GM20000 (cell line): ENCODE results near the gene VWF.

Source experiments
- DNase-seq: peaks from one replicate; pipeline ENCODE4 v3.0.0; 2012; ENCODE audit warnings: low spot score
- TF ChIP-seq, protein P1 (sequence below): IDR thresholded peaks from 2 replicates; pipeline ENCODE4 v1.5.1; 2012; ENCODE audit warnings: mild to moderate bottlenecking, control low read depth; ENCODE audit errors: extremely low read depth, missing control alignments

VWF gene

DNA sequence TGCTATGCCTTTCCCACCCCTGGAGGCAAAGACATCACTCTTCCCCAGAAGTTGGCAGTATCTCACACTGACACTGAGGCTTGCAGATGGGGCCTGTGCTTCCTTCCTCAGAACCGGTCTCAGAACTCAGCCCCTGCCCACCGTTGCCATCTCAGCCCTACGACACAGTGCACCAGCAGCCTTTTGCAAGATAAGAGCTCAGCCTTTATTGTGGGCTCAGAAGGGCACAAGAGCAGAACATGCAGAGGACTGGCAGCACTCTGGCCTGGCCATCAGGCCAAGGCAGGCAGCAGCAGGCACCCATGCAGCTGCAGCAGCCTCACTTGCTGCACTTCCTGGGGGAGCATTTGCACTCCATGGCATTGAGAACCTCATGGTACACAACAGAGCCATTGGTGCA lies 175.8 kb downstream of the VWF start:
- no peak for DNase-seq
- TF ChIP-seq, protein P1, sequence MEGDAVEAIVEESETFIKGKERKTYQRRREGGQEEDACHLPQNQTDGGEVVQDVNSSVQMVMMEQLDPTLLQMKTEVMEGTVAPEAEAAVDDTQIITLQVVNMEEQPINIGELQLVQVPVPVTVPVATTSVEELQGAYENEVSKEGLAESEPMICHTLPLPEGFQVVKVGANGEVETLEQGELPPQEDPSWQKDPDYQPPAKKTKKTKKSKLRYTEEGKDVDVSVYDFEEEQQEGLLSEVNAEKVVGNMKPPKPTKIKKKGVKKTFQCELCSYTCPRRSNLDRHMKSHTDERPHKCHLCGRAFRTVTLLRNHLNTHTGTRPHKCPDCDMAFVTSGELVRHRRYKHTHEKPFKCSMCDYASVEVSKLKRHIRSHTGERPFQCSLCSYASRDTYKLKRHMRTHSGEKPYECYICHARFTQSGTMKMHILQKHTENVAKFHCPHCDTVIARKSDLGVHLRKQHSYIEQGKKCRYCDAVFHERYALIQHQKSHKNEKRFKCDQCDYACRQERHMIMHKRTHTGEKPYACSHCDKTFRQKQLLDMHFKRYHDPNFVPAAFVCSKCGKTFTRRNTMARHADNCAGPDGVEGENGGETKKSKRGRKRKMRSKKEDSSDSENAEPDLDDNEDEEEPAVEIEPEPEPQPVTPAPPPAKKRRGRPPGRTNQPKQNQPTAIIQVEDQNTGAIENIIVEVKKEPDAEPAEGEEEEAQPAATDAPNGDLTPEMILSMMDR, result no peak

DNA sequence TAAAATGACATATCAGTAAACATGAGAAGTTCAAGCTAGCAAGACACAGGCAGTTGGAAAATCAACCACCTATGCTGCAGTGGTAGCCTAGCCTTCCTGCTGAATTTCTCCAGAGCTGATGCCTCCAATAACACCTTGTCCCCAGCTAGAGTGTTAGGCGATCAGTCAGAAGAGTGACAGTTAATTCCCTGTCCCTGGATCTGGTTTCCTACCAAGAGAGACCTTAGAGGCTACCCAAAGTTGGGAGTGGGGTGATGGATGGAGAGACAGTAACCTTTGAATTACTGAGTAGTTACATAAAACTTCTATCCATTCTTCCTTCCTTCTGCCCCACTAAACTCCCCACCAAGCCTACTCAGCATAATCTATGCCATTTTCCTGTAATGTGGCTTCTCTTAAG lies 177.5 kb downstream of the VWF start:
- TF ChIP-seq, protein P1, result no peak
- no peak for DNase-seq

DNA sequence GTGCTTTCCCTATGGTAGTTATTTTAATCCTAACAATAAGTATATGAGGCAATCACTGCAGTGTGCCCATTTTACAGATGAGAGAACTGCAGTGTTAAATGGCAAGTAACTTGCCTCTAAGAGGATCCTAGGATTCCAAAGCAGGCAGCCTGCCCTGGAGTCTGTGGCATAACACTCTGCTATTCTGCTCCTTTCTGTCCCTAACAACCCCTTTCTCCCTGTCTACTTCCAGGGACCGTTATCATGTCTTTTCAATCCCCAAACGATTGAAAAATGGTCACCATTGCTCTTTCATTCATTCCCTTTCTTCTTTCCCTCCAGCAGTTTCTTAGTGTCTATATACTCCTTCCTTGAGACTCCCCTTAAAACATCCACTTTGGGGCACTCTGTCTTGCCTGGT lies 178.1 kb downstream of the VWF start:
- TF ChIP-seq, protein P1, result no peak
- no peak for DNase-seq

- no peak for DNase-seq
- TF ChIP-seq, protein P1, result no peak
Observed at GRCh38 chr12:5945071-5946008, 179.1 kb downstream of the VWF start, which contains the start of gene ANO2. TSS of gene ANO2 (minus strand) at chr12:5945259. CDS start at chr12:5945217, 42 bp downstream.

- DNase-seq, result no peak
- TF ChIP-seq, protein P1, result no peak
Observed at GRCh38 chr12:5944688-5945070, 179.8 kb downstream of the VWF start.

DNA sequence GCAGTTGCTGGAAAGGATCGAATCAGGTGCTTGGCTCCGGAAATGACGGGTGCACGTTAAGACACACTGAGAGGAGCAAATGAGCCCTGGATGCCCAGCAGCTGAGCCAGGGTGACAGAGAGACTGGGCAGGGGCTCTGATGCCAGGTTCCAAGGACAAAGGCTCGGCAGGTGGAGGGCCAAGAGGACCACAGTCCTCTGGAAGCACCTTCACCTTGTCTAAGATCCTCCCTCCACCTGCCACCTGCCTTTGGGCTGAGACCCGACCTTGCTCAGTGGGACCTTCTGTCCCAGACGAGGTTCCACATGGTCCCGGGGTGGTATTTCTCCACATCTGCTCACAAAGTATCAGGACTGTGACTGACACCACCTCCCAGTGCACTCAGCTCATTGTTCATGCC lies 180.4 kb downstream of the VWF start:
- DNase-seq, result no peak
- TF ChIP-seq, protein P1, result no peak

DNA sequence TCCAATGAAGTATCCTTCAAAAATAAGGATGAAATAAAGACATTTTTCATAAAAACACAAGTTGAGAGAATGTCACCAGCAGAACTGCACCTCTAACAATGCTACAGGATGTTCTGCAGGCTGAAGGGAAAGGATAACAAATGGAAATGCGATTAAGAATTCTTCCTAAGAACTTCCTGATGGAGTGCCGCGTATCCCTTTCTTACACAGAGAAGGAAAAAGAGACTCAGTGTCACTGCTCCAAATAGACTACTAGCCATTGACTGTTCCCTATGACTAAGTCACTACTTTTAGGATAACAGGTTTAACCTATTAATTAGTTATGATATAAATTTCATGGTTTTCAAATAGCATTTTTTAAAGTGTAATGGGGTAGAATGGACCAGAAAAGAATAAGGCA lies 182.6 kb downstream of the VWF start:
- TF ChIP-seq, protein P1, result no peak
- no peak for DNase-seq
